ENCODE measurements around the gene ALG1.
A peak's percentile ranks its signal among the peaks of the same experiment; 100 is the strongest.
"Not testable (repeated sequence)": the region's sequence is repeated elsewhere in the genome, so short reads cannot be mapped to it uniquely, and the experiment has no call there.

ALG1 gene

GRCh38 chr16:5071681-5072333, at the start of gene ALG1:
Gene ALG1 (plus strand): TSS chr16:5071843. CDS start chr16:5071850, 7 bp downstream.
- peak; percentile 82 for DNase-seq

GRCh38 chr16:5022521-5022920, 49.1 kb upstream of the ALG1 start:
- DNase-seq: no peak

GRCh38 chr16:5024632-5025031, 47.0 kb upstream of the ALG1 start:
- no peak for DNase-seq

- no peak for DNase-seq
Measured at GRCh38 chr16:5025171-5025632, 46.4 kb upstream of the ALG1 start.

- no peak for DNase-seq
Measured at GRCh38 chr16:5026664-5027063, 45.0 kb upstream of the ALG1 start.

GRCh38 chr16:5027086-5027485, 44.6 kb upstream of the ALG1 start:
- no peak for DNase-seq

GRCh38 chr16:5027575-5028235, 43.9 kb upstream of the ALG1 start:
- DNase-seq: no peak

GRCh38 chr16:5028950-5029475, 42.6 kb upstream of the ALG1 start:
- DNase-seq: no peak

GRCh38 chr16:5030251-5030870, 41.3 kb upstream of the ALG1 start:
- no peak for DNase-seq

- DNase-seq: no peak
Measured at GRCh38 chr16:5031601-5032000, 40.0 kb upstream of the ALG1 start.

GRCh38 chr16:5032748-5033167, 38.9 kb upstream of the ALG1 start:
- no peak for DNase-seq

GRCh38 chr16:5033256-5034166, 38.1 kb upstream of the ALG1 start, which contains the start of gene NAGPA:
Gene NAGPA (minus strand): TSS chr16:5033935. CDS start chr16:5033914, 21 bp downstream.
- peak; percentile 81 for DNase-seq

- no peak for DNase-seq
Measured at GRCh38 chr16:5034167-5034523, 37.5 kb upstream of the ALG1 start.

- no peak for DNase-seq
Measured at GRCh38 chr16:5035909-5036227, 35.8 kb upstream of the ALG1 start.

- no peak for DNase-seq
Measured at GRCh38 chr16:5036228-5037156, 35.2 kb upstream of the ALG1 start.

GRCh38 chr16:5040451-5040850, 31.2 kb upstream of the ALG1 start:
- no peak for DNase-seq

GRCh38 chr16:5041600-5042133, 30.0 kb upstream of the ALG1 start:
- peak; percentile 55 for DNase-seq

- peak; percentile 44 for DNase-seq
Measured at GRCh38 chr16:5042574-5043171, 29.0 kb upstream of the ALG1 start.

- DNase-seq: no peak
Measured at GRCh38 chr16:5044011-5044540, 27.6 kb upstream of the ALG1 start.

- DNase-seq: not testable (repeated sequence)
Measured at GRCh38 chr16:5044581-5044980, 27.1 kb upstream of the ALG1 start.
